Keratinocyte (primary cell): ENCODE measurements around the gene TMX3. TPM values are rescaled to one million over a fixed set of nuclear protein-coding genes. Genes with fewer than 3 reads are reported as not detected.

Experiments used
- DNase-seq: peaks from one replicate; pipeline ENCODE4 v3.0.0-alpha.2; 2011; ENCODE audit warnings: low read depth, missing footprints, low spot score
- FAIRE-seq: peaks from 2 replicates; lab custom pipeline; 2011; peaks lifted over from hg19 to GRCh38; lab: Jason Lieb, UNC
- H2AFZ ChIP-seq: 2 replicates; pipeline ENCODE4 v1.6.0; 2012; ENCODE audit warnings: low read length, control low read depth, inconsistent platforms; ENCODE audit not compliant: control insufficient read depth
- H3K27ac ChIP-seq: 2 replicates; pipeline ENCODE4 v1.5.1; 2011; ENCODE audit warnings: low read length; ENCODE audit not compliant: control insufficient read depth, insufficient read depth
- H3K27me3 ChIP-seq: 3 replicates; pipeline ENCODE4 v1.6.0; 2011; ENCODE audit warnings: low read length; ENCODE audit not compliant: control insufficient read depth, insufficient read depth; ENCODE audit errors: extremely low read depth
- H3K36me3 ChIP-seq, 2 experiments: 2 replicates in 1 of 2; 3 replicates in 1 of 2; pipeline ENCODE4 v1.5.1; 2011; ENCODE audit warnings: low read length in 2 of 2, mild to moderate bottlenecking in 1 of 2; ENCODE audit not compliant: control insufficient read depth in 2 of 2, insufficient read depth in 2 of 2; ENCODE audit errors: extremely low read depth in 1 of 2
- H3K4me1 ChIP-seq: 3 replicates; pipeline ENCODE4 v1.5.1; 2011; ENCODE audit warnings: low read length; ENCODE audit not compliant: control insufficient read depth, insufficient read depth; ENCODE audit errors: extremely low read depth
- H3K4me2 ChIP-seq: 3 replicates; pipeline ENCODE4 v1.6.0; 2011; ENCODE audit warnings: low read depth, low read length; ENCODE audit not compliant: control insufficient read depth, insufficient read depth; ENCODE audit errors: extremely low read depth
- H3K4me3 ChIP-seq, 3 experiments: fragments of 200-600 bp in 1 of 3; sonication (generic) in 1 of 3; 2 replicates in 2 of 3; 3 replicates in 1 of 3; pipeline ENCODE4 v1.5.1; 2011 to 2016; ENCODE audit warnings: low read length in 3 of 3, mild to moderate bottlenecking in 3 of 3, control low read depth in 2 of 3, inconsistent platforms in 1 of 3, low read depth in 1 of 3, mixed read lengths in 1 of 3, mixed run types in 1 of 3, moderate library complexity in 1 of 3; ENCODE audit not compliant: control insufficient read depth in 2 of 3, insufficient read depth in 2 of 3; ENCODE audit errors: extremely low read depth in 1 of 3
- H3K79me2 ChIP-seq: 2 replicates; pipeline ENCODE4 v1.6.0; 2012; ENCODE audit warnings: low read length; ENCODE audit not compliant: control insufficient read depth, insufficient read depth
- H3K9ac ChIP-seq: 3 replicates; pipeline ENCODE4 v1.6.0; 2011; ENCODE audit warnings: low read length; ENCODE audit not compliant: control insufficient read depth, insufficient read depth; ENCODE audit errors: extremely low read depth
- H3K9me1 ChIP-seq: 3 replicates; pipeline ENCODE4 v1.6.0; 2011; ENCODE audit warnings: low read length; ENCODE audit not compliant: control insufficient read depth, insufficient read depth; ENCODE audit errors: extremely low read depth
- H3K9me3 ChIP-seq: 2 replicates; pipeline ENCODE4 v1.5.1; 2012; ENCODE audit warnings: low read depth, low read length; ENCODE audit not compliant: control insufficient read depth
- H4K20me1 ChIP-seq: 3 replicates; pipeline ENCODE4 v1.6.0; 2011; ENCODE audit warnings: low read length; ENCODE audit not compliant: control insufficient read depth, insufficient read depth; ENCODE audit errors: extremely low read depth
- EZH2 ChIP-seq: IDR thresholded peaks from one replicate; pipeline ENCODE4 v1.6.1; 2012; ENCODE audit warnings: inconsistent platforms, mild to moderate bottlenecking, low read length, moderate library complexity
- dilution Hi-C: fragments of 300-500 bp; cut with MboI; formaldehyde crosslinking; loops from one replicate; pipeline ENCODE4 v1.7.0; 2020; ENCODE audit warnings: low sequenced_read_pairs; ENCODE audit not compliant: extremely low pct_ligation_motif_present
- polyA plus RNA-seq, 5 experiments: library from polyadenylated mRNA; depleted of rRNA in 3 of 5; stranded (reverse) in 3 of 5; stranded (forward) in 1 of 5; unstranded in 1 of 5; fragments of >200 nt; gene quantifications; 1 replicate in 1 of 5; 2 replicates in 3 of 5; 3 replicates in 1 of 5; pipeline versions ENCODE4 v1.2.1 to v1.2.3, GENCODE V29; 2011 to 2012; ENCODE audit warnings: missing spikeins in 2 of 5, low read depth in 1 of 5, low replicate concordance in 1 of 5
- TF ChIP-seq, protein P1 (sequence below), 3 experiments: IDR thresholded peaks in 1 of 3; conservative IDR thresholded peaks in 1 of 3; optimal IDR thresholded peaks in 1 of 3; 2 replicates in 2 of 3; 3 replicates in 1 of 3; pipeline versions ENCODE3 to v1.5.1; 2011; ENCODE audit warnings: low read length in 3 of 3, mild to moderate bottlenecking in 3 of 3, moderate library complexity in 2 of 3, control low read depth in 1 of 3, inconsistent platforms in 1 of 3; ENCODE audit not compliant: insufficient read depth in 2 of 3; ENCODE audit errors: extremely low read depth in 1 of 3

The TMX3 gene
- polyA plus RNA-seq, 1 donor (not counting 4 experiments of a cell fraction or from before 2014, with no cell fraction given) = 55.5 TPM

DNA sequence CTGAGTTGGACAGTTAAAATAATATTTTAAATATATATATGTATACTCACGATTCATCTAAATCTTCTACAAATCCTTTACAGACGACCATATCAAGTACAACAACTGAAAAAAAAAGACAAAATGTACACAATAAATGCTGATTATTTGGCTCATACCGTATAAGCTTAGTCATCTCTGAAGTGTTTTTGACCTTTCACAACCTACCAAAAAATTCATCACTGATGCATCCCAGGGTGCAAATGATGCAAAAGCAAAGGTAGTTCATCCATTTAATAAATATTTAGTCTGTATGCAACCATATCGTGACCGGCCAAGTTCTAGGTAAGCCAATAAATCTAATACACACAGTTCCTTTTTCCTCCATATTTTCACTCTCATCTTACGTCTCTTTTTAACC lies 1.1 kb downstream of the TMX3 start:
- FAIRE-seq (no peak), DNase-seq (no peak)
- peaks cover 11 to 14% of the 10 kb centered on the region in 2 experiments for H3K36me3 ChIP-seq
- H3K4me3 ChIP-seq = peak overlapping the region; percentile 84 to 99 (median 97)
- H4K20me1 ChIP-seq = no peaks in the 10 kb centered on the region
- peaks cover 29% of the 10 kb centered on the region for H3K79me2 ChIP-seq
- H3K9me3 ChIP-seq = no peaks in the 10 kb centered on the region
- H3K27me3 ChIP-seq = no peaks in the 10 kb centered on the region
- H3K4me2 ChIP-seq = peak overlapping the region; percentile 75
- no peak overlapping the region for H2AFZ ChIP-seq
- H3K27ac ChIP-seq = peak overlapping the region; percentile 80
- H3K9ac ChIP-seq = peak overlapping the region; percentile 88
- dilution Hi-C loops = no loop called here
- peaks cover 6% of the 10 kb centered on the region for H3K4me1 ChIP-seq
- TF ChIP-seq, protein P1, sequence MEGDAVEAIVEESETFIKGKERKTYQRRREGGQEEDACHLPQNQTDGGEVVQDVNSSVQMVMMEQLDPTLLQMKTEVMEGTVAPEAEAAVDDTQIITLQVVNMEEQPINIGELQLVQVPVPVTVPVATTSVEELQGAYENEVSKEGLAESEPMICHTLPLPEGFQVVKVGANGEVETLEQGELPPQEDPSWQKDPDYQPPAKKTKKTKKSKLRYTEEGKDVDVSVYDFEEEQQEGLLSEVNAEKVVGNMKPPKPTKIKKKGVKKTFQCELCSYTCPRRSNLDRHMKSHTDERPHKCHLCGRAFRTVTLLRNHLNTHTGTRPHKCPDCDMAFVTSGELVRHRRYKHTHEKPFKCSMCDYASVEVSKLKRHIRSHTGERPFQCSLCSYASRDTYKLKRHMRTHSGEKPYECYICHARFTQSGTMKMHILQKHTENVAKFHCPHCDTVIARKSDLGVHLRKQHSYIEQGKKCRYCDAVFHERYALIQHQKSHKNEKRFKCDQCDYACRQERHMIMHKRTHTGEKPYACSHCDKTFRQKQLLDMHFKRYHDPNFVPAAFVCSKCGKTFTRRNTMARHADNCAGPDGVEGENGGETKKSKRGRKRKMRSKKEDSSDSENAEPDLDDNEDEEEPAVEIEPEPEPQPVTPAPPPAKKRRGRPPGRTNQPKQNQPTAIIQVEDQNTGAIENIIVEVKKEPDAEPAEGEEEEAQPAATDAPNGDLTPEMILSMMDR (optimal IDR thresholded peaks at IDR 0.05 in 1 of 3, IDR thresholded peaks at IDR 0.05 in 1 of 3, conservative IDR thresholded peaks at IDR 0.05 in 1 of 3; ENCODE audit: extremely low read depth in 1 of 3, insufficient read depth in 2 of 3, low read length in 3 of 3) = no peak
- no peak for TF ChIP-seq EZH2
- no peaks in the 10 kb centered on the region for H3K9me1 ChIP-seq

DNA sequence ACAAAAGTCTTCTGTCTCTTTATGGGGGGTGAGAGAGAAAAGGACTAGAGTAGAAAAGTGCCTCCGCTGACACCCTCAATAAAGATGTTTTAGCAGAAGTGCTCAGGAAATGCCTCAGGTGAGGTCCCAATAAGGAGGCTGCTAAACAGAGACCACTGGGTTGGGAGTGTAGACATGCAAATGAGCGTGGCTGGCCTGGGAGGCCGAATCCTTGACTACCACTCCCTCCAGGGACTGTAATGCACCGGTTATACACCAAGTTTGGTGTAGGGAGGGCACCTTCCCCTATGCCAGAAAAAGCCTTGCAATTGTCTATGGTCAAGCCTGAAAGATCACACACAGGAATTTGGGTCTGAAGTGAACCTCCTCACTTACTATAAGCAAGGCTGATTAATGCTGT lies 1.8 kb downstream of the TMX3 start:
- Histone ChIP-seq H3K9ac (no peak overlapping the region), H3K27ac (no peak overlapping the region), H3K4me3 (no peak overlapping the region), H4K20me1 (no peaks in the 10 kb centered on the region), H3K79me2 (peaks cover 32% of the 10 kb centered on the region), H3K9me1 (no peaks in the 10 kb centered on the region), H3K4me2 (no peak overlapping the region), H2AFZ (no peak overlapping the region), H3K36me3 (peaks cover 14 to 16% of the 10 kb centered on the region in 2 experiments), H3K9me3 (no peaks in the 10 kb centered on the region), H3K4me1 (peaks cover 6% of the 10 kb centered on the region), H3K27me3 (no peaks in the 10 kb centered on the region)
- no peak for TF ChIP-seq EZH2
- TF ChIP-seq, protein P1 (optimal IDR thresholded peaks at IDR 0.05 in 1 of 3, IDR thresholded peaks at IDR 0.05 in 1 of 3, conservative IDR thresholded peaks at IDR 0.05 in 1 of 3; ENCODE audit: extremely low read depth in 1 of 3, insufficient read depth in 2 of 3, low read length in 3 of 3) = no peak
- no peak for DNase-seq
- dilution Hi-C loops = no loop called here
- FAIRE-seq = no peak
